ENCODE data around the gene SERPIND1. TPM values are rescaled to one million over a fixed set of nuclear protein-coding genes. Genes with fewer than 3 reads are reported as not detected.
"Not testable (repeated sequence)": the region's sequence is repeated elsewhere in the genome, so short reads cannot be mapped to it uniquely, and the experiment has no call there.

Gene SERPIND1
- total RNA-seq, 6 donors from 2014 or later = 0.57 to 2.6 (median 0.76) TPM; not detected in 2

GRCh38 chr22:20818471-20818870 lies 44.6 kb downstream of the SERPIND1 start:
- DNase-seq = no peak

GRCh38 chr22:20819471-20819870 lies 45.6 kb downstream of the SERPIND1 start:
- WGBS, 2 donors = 94 to 98% methylated on average over 9 of the region's 9 CpGs
- Histone ChIP-seq H3K36me3 (peaks cover 21 to 93% (median 66%) of the 10 kb centered on the region in 4 donors), H3K27ac (no peak overlapping the region), H3K27me3 (no peaks in the 10 kb centered on the region), H3K4me1 (no peaks in the 10 kb centered on the region), H3K4me3 (no peak overlapping the region), H3K9me3 (no peaks in the 10 kb centered on the region)
- no peak for DNase-seq
- no peak for ATAC-seq (ENCODE audit: low FRiP score in 2 of 2)
- TF ChIP-seq EP300 (IDR thresholded peaks at IDR 0.05) = no peak
- TF ChIP-seq POLR2AphosphoS5 (IDR thresholded peaks at IDR 0.05) = no peak
- no peak for TF ChIP-seq POLR2A (IDR thresholded peaks at IDR 0.05)
- no peak for TF ChIP-seq CTCF (IDR thresholded peaks at IDR 0.05)

More at GRCh38 chr22:20818471-20818870, 44.6 kb downstream of the SERPIND1 start:
- ATAC-seq (ENCODE audit: low FRiP score in 2 of 2) = no peak
- no peaks in the 10 kb centered on the region for H3K9me3 ChIP-seq
- no peaks in the 10 kb centered on the region for H3K27me3 ChIP-seq
- no peak overlapping the region for H3K4me3 ChIP-seq
- peaks cover 17 to 93% (median 63%) of the 10 kb centered on the region in 4 donors for H3K36me3 ChIP-seq
- TF ChIP-seq POLR2A (IDR thresholded peaks at IDR 0.05) (no peak), POLR2AphosphoS5 (IDR thresholded peaks at IDR 0.05) (no peak), EP300 (IDR thresholded peaks at IDR 0.05) (no peak), CTCF (IDR thresholded peaks at IDR 0.05) (no peak)
- no peaks in the 10 kb centered on the region for H3K4me1 ChIP-seq
- 89 to 90% methylated on average over 3 of the region's 3 CpGs for WGBS, 2 donors
- no peak overlapping the region for H3K27ac ChIP-seq

- H3K36me3 ChIP-seq = peaks cover 21 to 71% (median 53%) of the 10 kb centered on the region in 4 donors
- H3K4me1 ChIP-seq; DNase-seq; H3K27me3 ChIP-seq; ATAC-seq (ENCODE audit: low FRiP score in 2 of 2); H3K27ac ChIP-seq; H3K9me3 ChIP-seq; H3K4me3 ChIP-seq: not testable (repeated sequence)
- 95% methylated on average over 7 to 8 of the region's 8 CpGs for WGBS, 2 donors
Measured at GRCh38 chr22:20821717-20822239, 47.9 kb downstream of the SERPIND1 start.

- Histone ChIP-seq H3K4me1 (no peaks in the 10 kb centered on the region), H3K27me3 (no peaks in the 10 kb centered on the region), H3K27ac (no peak overlapping the region), H3K4me3 (no peak overlapping the region), H3K9me3 (no peaks in the 10 kb centered on the region), H3K36me3 (peaks cover 21 to 71% (median 49%) of the 10 kb centered on the region in 4 donors)
- TF ChIP-seq POLR2AphosphoS5 (IDR thresholded peaks at IDR 0.05) (no peak), EP300 (IDR thresholded peaks at IDR 0.05) (no peak), POLR2A (IDR thresholded peaks at IDR 0.05) (no peak), CTCF (IDR thresholded peaks at IDR 0.05) (no peak)
- no peak for DNase-seq
- 97 to 99% methylated on average over 5 of the region's 5 CpGs for WGBS, 2 donors
- no peak for ATAC-seq (ENCODE audit: low FRiP score in 2 of 2)
Measured at GRCh38 chr22:20822240-20822639, 48.3 kb downstream of the SERPIND1 start.

GRCh38 chr22:20823264-20823663 lies 49.4 kb downstream of the SERPIND1 start:
- Histone ChIP-seq H3K4me1 (no peaks in the 10 kb centered on the region), H3K4me3 (no peak overlapping the region), H3K27ac (no peak overlapping the region), H3K27me3 (no peaks in the 10 kb centered on the region), H3K36me3 (peaks cover 16 to 72% (median 43%) of the 10 kb centered on the region in 4 donors), H3K9me3 (no peaks in the 10 kb centered on the region)
- ATAC-seq (ENCODE audit: low FRiP score in 2 of 2) = no peak
- 96 to 100% methylated on average over 1 of the region's 1 CpG for WGBS, 2 donors
- no peak for DNase-seq
- TF ChIP-seq CTCF (IDR thresholded peaks at IDR 0.05) = no peak
- TF ChIP-seq EP300 (IDR thresholded peaks at IDR 0.05) = no peak
- no peak for TF ChIP-seq POLR2A (IDR thresholded peaks at IDR 0.05)
- TF ChIP-seq POLR2AphosphoS5 (IDR thresholded peaks at IDR 0.05) = no peak

GRCh38 chr22:20825216-20825615 lies 51.3 kb downstream of the SERPIND1 start:
- whole genome bisulfite sequencing, 2 donors = 91 to 95% methylated on average over 4 of the region's 4 CpGs
- H3K27ac ChIP-seq = not testable (repeated sequence)

More at GRCh38 chr22:20825216-20825615, 51.3 kb downstream of the SERPIND1 start:
- H3K36me3 ChIP-seq = peaks cover 4 to 72% (median 29%) of the 10 kb centered on the region in 4 donors
- not testable (repeated sequence) for H3K4me1 ChIP-seq; DNase-seq; H3K27me3 ChIP-seq; H3K4me3 ChIP-seq; H3K9me3 ChIP-seq; ATAC-seq (ENCODE audit: low FRiP score in 2 of 2)

Data from upper lobe of left lung (tissue), 6 donors.